Neural crest cell (in vitro differentiated cells): ENCODE data around the gene PRKN. TPM values are rescaled to one million over a fixed set of nuclear protein-coding genes. Genes with fewer than 3 reads are reported as not detected.

Source experiments
- DNase-seq: peaks from one replicate; pipeline ENCODE4 v3.0.0; 2021; ENCODE audit warnings: low read depth, mixed read lengths, low spot score
- H3K27ac Mint-ChIP-seq: one replicate; pipeline ENCODE4 v1.8.0; 2021; ENCODE audit warnings: mild to moderate bottlenecking, mixed read lengths; ENCODE audit not compliant: unreplicated experiment
- H3K27me3 Mint-ChIP-seq: 2 replicates; pipeline ENCODE4 v1.8.0; 2021; ENCODE audit warnings: low read depth, mild to moderate bottlenecking, mixed read lengths
- H3K36me3 Mint-ChIP-seq: 2 replicates; pipeline ENCODE4 v1.8.0; 2021; ENCODE audit warnings: low read depth, mild to moderate bottlenecking, mixed read lengths
- H3K4me1 Mint-ChIP-seq: 2 replicates; pipeline ENCODE4 v1.8.0; 2021; ENCODE audit warnings: mixed read lengths
- H3K4me3 Mint-ChIP-seq: one replicate; pipeline ENCODE4 v1.8.0; 2021; ENCODE audit warnings: mild to moderate bottlenecking, mixed read lengths
- H3K9me3 Mint-ChIP-seq: 2 replicates; pipeline ENCODE4 v1.8.0; 2021; ENCODE audit warnings: mixed read lengths
- total RNA-seq: library from RNA; stranded (reverse); gene quantifications from 2 replicates; pipeline ENCODE4 v1.2.1, GENCODE V29; 2021
- TF ChIP-seq, protein P1 (sequence below): fragments of 200-600 bp; sonication (generic); conservative IDR thresholded peaks from 2 replicates; pipeline ENCODE4 v1.5.0; 2021; ENCODE audit warnings: antibody characterized with exemption, mild to moderate bottlenecking

PRKN gene
- total RNA-seq, 1 donor from 2014 or later: 3.2 TPM

DNA sequence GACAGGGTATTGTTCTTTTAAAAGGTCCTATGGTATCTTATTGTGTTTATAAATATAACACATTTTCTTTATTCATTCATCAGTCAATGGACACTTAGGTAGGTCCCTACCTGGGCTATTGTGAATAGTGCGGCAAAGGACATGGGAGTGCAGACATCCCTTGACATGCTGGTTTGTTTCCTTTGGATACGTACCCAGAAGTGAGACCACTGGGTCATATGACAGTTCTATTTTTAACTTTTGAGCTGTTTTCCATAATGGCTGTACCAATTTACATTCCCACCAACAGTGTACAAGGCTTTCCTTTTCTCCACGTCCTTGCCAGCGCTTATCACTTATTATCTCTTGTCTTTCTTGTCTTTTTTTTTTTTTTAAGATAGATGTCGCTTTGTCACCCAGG lies 627.5 kb downstream of the PRKN start:
- TF ChIP-seq, protein P1, sequence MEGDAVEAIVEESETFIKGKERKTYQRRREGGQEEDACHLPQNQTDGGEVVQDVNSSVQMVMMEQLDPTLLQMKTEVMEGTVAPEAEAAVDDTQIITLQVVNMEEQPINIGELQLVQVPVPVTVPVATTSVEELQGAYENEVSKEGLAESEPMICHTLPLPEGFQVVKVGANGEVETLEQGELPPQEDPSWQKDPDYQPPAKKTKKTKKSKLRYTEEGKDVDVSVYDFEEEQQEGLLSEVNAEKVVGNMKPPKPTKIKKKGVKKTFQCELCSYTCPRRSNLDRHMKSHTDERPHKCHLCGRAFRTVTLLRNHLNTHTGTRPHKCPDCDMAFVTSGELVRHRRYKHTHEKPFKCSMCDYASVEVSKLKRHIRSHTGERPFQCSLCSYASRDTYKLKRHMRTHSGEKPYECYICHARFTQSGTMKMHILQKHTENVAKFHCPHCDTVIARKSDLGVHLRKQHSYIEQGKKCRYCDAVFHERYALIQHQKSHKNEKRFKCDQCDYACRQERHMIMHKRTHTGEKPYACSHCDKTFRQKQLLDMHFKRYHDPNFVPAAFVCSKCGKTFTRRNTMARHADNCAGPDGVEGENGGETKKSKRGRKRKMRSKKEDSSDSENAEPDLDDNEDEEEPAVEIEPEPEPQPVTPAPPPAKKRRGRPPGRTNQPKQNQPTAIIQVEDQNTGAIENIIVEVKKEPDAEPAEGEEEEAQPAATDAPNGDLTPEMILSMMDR: no peak
- Mint-ChIP-seq H3K36me3 (no peaks in the 10 kb centered on the region), H3K4me1 (peaks cover 4% of the 10 kb centered on the region), H3K4me3 (no peak overlapping the region), H3K27me3 (no peaks in the 10 kb centered on the region), H3K27ac (no peak overlapping the region), H3K9me3 (peaks cover 6% of the 10 kb centered on the region)
- DNase-seq: no peak

DNA sequence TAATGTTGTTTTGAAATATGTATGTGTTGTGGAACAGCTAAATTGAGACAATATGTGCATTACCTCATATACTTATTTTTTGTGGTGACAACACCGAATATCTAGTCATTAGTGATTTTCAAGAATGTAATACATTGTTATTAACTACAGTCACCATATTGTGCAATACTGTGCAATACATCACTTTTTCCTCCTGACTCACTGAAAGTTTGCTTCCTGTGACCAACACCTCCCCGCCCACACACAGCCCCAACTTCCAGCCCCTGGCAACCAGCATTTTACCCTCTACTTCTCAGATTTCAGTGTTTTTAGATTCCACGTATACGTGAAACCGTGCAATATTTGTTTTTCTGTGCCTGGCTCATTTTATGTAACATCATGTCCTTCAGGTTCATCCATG lies 627.9 kb downstream of the PRKN start:
- no peak overlapping the region for H3K27ac Mint-ChIP-seq
- no peak for DNase-seq
- TF ChIP-seq, protein P1: no peak
- no peak overlapping the region for H3K4me3 Mint-ChIP-seq
- no peaks in the 10 kb centered on the region for H3K36me3 Mint-ChIP-seq
- peaks cover 4% of the 10 kb centered on the region for H3K4me1 Mint-ChIP-seq
- peaks cover 6% of the 10 kb centered on the region for H3K9me3 Mint-ChIP-seq
- no peaks in the 10 kb centered on the region for H3K27me3 Mint-ChIP-seq

DNA sequence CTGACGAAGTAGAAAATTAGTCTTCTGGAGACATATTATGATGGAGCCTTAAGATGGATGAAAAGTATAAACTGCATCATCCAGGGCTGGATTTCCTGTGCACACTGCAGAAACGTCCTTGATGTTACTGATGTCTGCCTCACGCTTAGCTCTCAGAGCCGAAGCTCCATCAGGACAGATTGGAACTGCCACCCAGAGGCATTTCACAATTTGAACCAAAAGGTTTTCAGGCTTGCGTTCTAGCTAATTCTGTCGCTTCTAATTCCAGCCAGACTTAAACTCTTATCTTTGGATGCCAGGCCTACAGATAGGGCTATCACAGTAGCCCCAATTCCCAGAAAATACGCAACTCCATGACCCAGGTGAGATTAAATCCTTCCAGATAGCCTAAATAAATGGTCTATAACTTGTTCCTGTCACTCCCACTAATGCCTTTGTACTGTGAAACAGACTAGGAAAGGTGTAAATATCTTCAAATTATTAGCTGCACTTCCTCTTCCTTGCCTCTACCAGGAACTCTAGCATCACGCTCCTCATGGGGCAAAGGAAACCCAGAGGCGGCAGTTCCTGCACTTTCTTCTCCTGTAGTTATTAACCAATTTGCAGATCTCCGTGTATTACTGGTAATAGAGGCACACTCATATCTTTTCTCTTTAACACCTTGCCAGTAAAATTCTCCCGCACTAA lies 634.6 kb downstream of the PRKN start:
- Mint-ChIP-seq H3K27me3 (no peaks in the 10 kb centered on the region), H3K4me1 (no peaks in the 10 kb centered on the region), H3K27ac (no peak overlapping the region), H3K4me3 (no peak overlapping the region), H3K9me3 (peaks cover 6% of the 10 kb centered on the region), H3K36me3 (no peaks in the 10 kb centered on the region)
- TF ChIP-seq, protein P1: no peak
- DNase-seq: no peak

DNA sequence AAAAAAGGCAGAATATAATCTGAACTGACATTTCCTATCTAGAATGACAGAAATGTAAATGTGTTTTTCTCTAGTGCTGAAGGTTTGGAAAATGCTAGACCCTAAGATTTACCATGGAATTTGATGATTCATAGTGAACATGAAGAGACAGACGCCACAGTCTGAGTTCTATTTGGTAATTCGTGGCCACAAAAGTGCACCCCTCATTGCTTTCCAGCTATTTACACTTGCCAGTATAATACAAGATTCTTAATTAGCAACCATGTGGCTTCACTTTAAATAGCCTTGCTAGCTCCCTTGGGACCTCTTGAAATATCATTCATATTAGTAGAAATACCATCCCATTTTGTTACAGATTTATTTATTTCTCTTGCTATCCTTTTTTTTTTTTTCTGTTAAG lies 636.8 kb downstream of the PRKN start:
- H3K27me3 Mint-ChIP-seq: no peaks in the 10 kb centered on the region
- H3K9me3 Mint-ChIP-seq: peaks cover 2% of the 10 kb centered on the region
- H3K4me3 Mint-ChIP-seq: no peak overlapping the region
- TF ChIP-seq, protein P1: no peak
- no peaks in the 10 kb centered on the region for H3K4me1 Mint-ChIP-seq
- no peak overlapping the region for H3K27ac Mint-ChIP-seq
- no peak for DNase-seq
- H3K36me3 Mint-ChIP-seq: no peaks in the 10 kb centered on the region

DNA sequence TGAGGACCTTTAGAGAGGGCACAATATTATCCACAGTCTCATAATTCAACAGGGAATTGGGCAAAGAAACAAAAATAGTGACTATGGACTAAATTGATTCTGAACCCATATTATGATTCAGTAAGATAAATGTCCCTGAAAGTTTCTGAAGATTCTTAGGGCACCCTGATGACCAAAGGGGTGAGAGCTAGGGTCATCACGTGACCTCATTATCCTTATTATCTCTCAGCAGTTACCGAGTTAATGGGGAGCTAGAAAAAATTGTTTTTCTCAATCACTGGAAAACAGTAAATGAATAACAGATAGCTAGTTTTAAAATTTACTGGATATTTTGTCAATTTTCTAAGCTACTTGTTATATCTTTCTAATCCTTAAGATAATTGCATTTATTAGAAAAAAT lies 639.5 kb downstream of the PRKN start:
- TF ChIP-seq, protein P1: no peak
- no peak for DNase-seq
- Mint-ChIP-seq H3K9me3 (peaks cover 2% of the 10 kb centered on the region), H3K36me3 (no peaks in the 10 kb centered on the region), H3K27me3 (no peaks in the 10 kb centered on the region), H3K4me1 (no peaks in the 10 kb centered on the region), H3K27ac (no peak overlapping the region), H3K4me3 (no peak overlapping the region)
